Fibroblast of lung (primary cell): Measurements from ENCODE around the gene CDC6. TPM values are rescaled to one million over a fixed set of nuclear protein-coding genes. Genes with fewer than 3 reads are reported as not detected.

ENCODE experiments used
- DNase-seq, 2 donors: peaks; one replicate each; pipeline versions ENCODE4 v3.0.0 to v3.0.0-alpha.2; 2010; ENCODE audit warnings: low read depth in 2 of 2
- H2AFZ ChIP-seq: 2 replicates; pipeline ENCODE4 v1.5.1; 2012; ENCODE audit warnings: low read length, control low read depth, inconsistent platforms
- H3K27ac ChIP-seq: 2 replicates; pipeline ENCODE4 v1.5.1; 2011; ENCODE audit warnings: low read length, control low read depth; ENCODE audit not compliant: insufficient read depth
- H3K27me3 ChIP-seq: 2 replicates; pipeline ENCODE4 v1.5.1; 2011; ENCODE audit warnings: mild to moderate bottlenecking, low read length; ENCODE audit not compliant: control insufficient read depth, insufficient read depth
- H3K36me3 ChIP-seq: 2 replicates; pipeline ENCODE4 v1.5.1; 2011; ENCODE audit warnings: low read length; ENCODE audit not compliant: control insufficient read depth, insufficient read depth
- H3K4me1 ChIP-seq: 2 replicates; pipeline ENCODE4 v1.5.1; 2011; ENCODE audit warnings: low read length; ENCODE audit not compliant: control insufficient read depth, insufficient read depth; ENCODE audit errors: extremely low read depth
- H3K4me2 ChIP-seq: 2 replicates; pipeline ENCODE4 v1.5.1; 2011; ENCODE audit warnings: low read length, control low read depth; ENCODE audit not compliant: insufficient read depth; ENCODE audit errors: extremely low read depth
- H3K4me3 ChIP-seq, 4 experiments: fragments of 200-600 bp in 1 of 4; sonication (generic) in 1 of 4; replicated peaks in 1 of 4; 2 replicates each; pipeline ENCODE4 v1.5.1; 2011 to 2016; ENCODE audit warnings: low read length in 4 of 4, low read depth in 3 of 4, mild to moderate bottlenecking in 3 of 4, control low read depth in 2 of 4, inconsistent platforms in 1 of 4, mixed read lengths in 1 of 4; ENCODE audit not compliant: insufficient read depth in 1 of 4; ENCODE audit errors: control extremely low read depth in 1 of 4
- H3K79me2 ChIP-seq: 2 replicates; pipeline ENCODE4 v1.5.1; 2012; ENCODE audit warnings: mild to moderate bottlenecking, low read length, inconsistent platforms; ENCODE audit not compliant: control insufficient read depth, insufficient read depth
- H3K9ac ChIP-seq: 2 replicates; pipeline ENCODE4 v1.5.1; 2011; ENCODE audit warnings: mild to moderate bottlenecking, low read length, control low read depth; ENCODE audit not compliant: insufficient read depth
- H3K9me3 ChIP-seq: 2 replicates; pipeline ENCODE4 v1.5.1; 2012; ENCODE audit warnings: low read depth, low read length; ENCODE audit not compliant: control insufficient read depth, insufficient read depth
- H4K20me1 ChIP-seq: 2 replicates; pipeline ENCODE4 v1.5.1; 2011; ENCODE audit warnings: low read length; ENCODE audit not compliant: control insufficient read depth, insufficient read depth; ENCODE audit errors: extremely low read depth
- EZH2 ChIP-seq: IDR thresholded peaks from 2 replicates; pipeline ENCODE4 v1.5.1; 2012; ENCODE audit warnings: low read length, control low read depth, mild to moderate bottlenecking; ENCODE audit errors: missing control alignments
- polyA plus RNA-seq, 2 donors: library from polyadenylated mRNA; depleted of rRNA in 1 of 2; stranded (reverse) in 1 of 2; unstranded in 1 of 2; fragments of >200 nt; gene quantifications; 2 replicates each; pipeline ENCODE4 v1.2.1, GENCODE V29; 2011 to 2012; ENCODE audit warnings: missing spikeins in 1 of 2
- total RNA-seq: library from RNA; depleted of rRNA; stranded (reverse); fragments of >200 nt; gene quantifications from 2 replicates; pipeline ENCODE4 v1.2.1, GENCODE V29; 2014
- TF ChIP-seq, protein P1 (sequence below), 2 donors: IDR thresholded peaks in 1 of 2; conservative IDR thresholded peaks in 1 of 2; 1 replicate in 1 of 2; 2 replicates in 1 of 2; pipeline ENCODE4 v1.5.1; 2011 to 2012; ENCODE audit warnings: low read length in 2 of 2, control low read depth in 1 of 2, inconsistent platforms in 1 of 2, low read depth in 1 of 2, mild to moderate bottlenecking in 1 of 2

The CDC6 gene
- total and polyA plus RNA-seq, 2 donors (not counting 1 experiment from before 2014, with no cell fraction given) = 4.5 to 16.3 TPM

DNA sequence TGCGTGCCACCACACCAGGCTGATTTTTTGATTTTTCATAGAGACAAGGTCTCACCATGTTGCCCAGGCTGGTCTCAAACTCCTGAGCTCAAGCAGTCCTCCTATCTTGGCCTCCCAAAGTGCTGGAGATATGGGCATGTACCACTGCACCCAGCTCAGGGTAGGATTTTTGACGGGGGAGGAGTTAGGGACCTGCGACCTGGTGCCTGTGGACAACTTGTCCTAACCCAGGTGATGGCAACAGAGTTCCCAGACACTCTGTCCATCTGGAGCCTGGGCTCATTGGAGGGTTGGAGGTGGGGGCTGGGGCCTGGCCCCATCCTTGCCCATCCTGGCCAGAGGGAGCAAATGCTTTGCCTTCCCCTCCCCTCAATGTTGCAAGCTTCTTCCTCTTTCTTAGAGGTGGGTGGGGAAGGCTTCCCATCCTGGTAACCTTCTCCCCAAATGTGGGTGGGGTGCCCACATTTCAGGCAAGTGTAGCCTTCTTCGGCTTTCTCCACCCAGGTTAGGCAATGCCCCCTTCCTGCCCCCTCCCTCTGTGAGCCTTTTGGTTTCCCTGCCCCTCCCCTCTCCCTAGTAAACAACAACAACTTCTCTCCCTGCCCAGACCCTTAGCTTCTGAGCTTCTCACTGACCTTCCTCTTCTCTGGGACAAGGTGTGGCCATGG is 46.2 kb downstream of the CDC6 start:
- no peak for TF ChIP-seq EZH2
- TF ChIP-seq, protein P1, sequence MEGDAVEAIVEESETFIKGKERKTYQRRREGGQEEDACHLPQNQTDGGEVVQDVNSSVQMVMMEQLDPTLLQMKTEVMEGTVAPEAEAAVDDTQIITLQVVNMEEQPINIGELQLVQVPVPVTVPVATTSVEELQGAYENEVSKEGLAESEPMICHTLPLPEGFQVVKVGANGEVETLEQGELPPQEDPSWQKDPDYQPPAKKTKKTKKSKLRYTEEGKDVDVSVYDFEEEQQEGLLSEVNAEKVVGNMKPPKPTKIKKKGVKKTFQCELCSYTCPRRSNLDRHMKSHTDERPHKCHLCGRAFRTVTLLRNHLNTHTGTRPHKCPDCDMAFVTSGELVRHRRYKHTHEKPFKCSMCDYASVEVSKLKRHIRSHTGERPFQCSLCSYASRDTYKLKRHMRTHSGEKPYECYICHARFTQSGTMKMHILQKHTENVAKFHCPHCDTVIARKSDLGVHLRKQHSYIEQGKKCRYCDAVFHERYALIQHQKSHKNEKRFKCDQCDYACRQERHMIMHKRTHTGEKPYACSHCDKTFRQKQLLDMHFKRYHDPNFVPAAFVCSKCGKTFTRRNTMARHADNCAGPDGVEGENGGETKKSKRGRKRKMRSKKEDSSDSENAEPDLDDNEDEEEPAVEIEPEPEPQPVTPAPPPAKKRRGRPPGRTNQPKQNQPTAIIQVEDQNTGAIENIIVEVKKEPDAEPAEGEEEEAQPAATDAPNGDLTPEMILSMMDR (conservative IDR thresholded peaks at IDR 0.05 in 1 of 2, IDR thresholded peaks at IDR 0.05 in 1 of 2; ENCODE audit: low read depth in 1 of 2, low read length in 2 of 2) = no peak
- Histone ChIP-seq H2AFZ (no peak overlapping the region), H3K9me3 (no peaks in the 10 kb centered on the region), H3K4me3 (no peak overlapping the region), H3K4me2 (no peak overlapping the region), H3K36me3 (peaks cover 2% of the 10 kb centered on the region), H3K27me3 (no peaks in the 10 kb centered on the region), H3K4me1 (peaks cover 40% of the 10 kb centered on the region), H3K9ac (no peak overlapping the region), H3K27ac (no peak overlapping the region), H4K20me1 (no peaks in the 10 kb centered on the region), H3K79me2 (peaks cover 15% of the 10 kb centered on the region)
- DNase-seq = no peak

DNA sequence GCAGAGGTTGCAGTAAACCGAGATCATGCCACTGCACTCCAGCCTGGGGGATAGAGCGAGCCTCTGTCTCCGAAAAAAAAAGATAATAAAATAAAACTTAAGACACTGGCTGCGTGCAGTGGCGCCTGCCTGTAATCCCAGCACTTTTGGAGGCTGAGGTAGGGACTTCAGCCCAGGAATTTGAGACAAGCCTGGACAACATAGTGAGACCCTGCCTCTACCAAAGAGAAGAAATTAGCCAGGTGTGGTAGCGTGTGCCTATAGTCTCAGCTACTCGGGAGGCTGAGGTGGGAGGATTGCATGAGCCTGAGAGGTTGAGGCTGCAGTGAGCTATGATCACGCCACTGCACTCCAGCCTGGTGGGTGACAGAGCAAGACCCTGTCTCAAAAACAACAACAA is 47.9 kb downstream of the CDC6 start:
- Histone ChIP-seq H3K36me3 (peaks cover 2% of the 10 kb centered on the region), H2AFZ (no peak overlapping the region), H3K4me1 (peaks cover 33% of the 10 kb centered on the region), H3K4me2 (no peak overlapping the region), H3K9ac (no peak overlapping the region), H3K4me3 (no peak overlapping the region), H3K27me3 (no peaks in the 10 kb centered on the region), H4K20me1 (no peaks in the 10 kb centered on the region), H3K9me3 (no peaks in the 10 kb centered on the region), H3K27ac (peak overlapping the region; percentile 8), H3K79me2 (peaks cover 8% of the 10 kb centered on the region)
- TF ChIP-seq EZH2 = no peak
- TF ChIP-seq, protein P1 (conservative IDR thresholded peaks at IDR 0.05 in 1 of 2, IDR thresholded peaks at IDR 0.05 in 1 of 2; ENCODE audit: low read depth in 1 of 2, low read length in 2 of 2) = no peak
- no peak for DNase-seq

DNA sequence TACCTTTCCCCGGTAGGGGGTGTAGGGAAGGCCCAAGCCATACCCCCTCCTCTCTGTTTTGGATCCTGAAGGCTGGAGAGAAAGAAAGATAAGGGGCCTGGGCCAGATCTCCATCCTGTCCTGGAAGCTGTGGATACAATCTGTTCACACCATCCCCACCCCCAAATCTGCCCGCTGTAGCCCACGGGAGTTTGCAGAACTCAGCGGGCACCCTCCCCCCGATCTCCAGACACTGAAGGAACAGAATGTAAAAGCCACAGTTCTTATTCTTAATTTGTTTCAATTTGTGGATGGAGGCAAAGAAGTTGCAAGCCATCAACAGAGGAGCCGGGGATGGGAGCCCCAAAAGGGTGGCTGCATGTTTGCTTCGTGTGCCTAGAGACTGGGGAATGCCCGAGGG is 49.7 kb downstream of the CDC6 start:
- Histone ChIP-seq H3K27ac (no peak overlapping the region), H3K4me1 (peaks cover 20% of the 10 kb centered on the region), H3K4me3 (no peak overlapping the region), H3K27me3 (no peaks in the 10 kb centered on the region), H2AFZ (no peak overlapping the region), H4K20me1 (no peaks in the 10 kb centered on the region), H3K79me2 (peaks cover 3% of the 10 kb centered on the region), H3K9me3 (no peaks in the 10 kb centered on the region), H3K9ac (no peak overlapping the region), H3K36me3 (no peaks in the 10 kb centered on the region), H3K4me2 (no peak overlapping the region)
- TF ChIP-seq, protein P1 (conservative IDR thresholded peaks at IDR 0.05 in 1 of 2, IDR thresholded peaks at IDR 0.05 in 1 of 2; ENCODE audit: low read depth in 1 of 2, low read length in 2 of 2) = no peak
- no peak for TF ChIP-seq EZH2
- no peak for DNase-seq
